Body of pancreas (tissue), 4 donors: ENCODE data around the gene HOXA13. TPM values are rescaled to one million over a fixed set of nuclear protein-coding genes. Genes with fewer than 3 reads are reported as not detected.

Experiments
- ATAC-seq: fragments of 150-250 bp; one replicate; pipeline ENCODE4 v1.9.1; 2016
- DNase-seq, 4 donors: peaks; one replicate each; pipeline ENCODE4 v3.0.0-alpha.2; 2019
- H3K27ac ChIP-seq, 4 donors: fragments of 200-600 bp; sonication (generic); 1 replicate in 3 of 4; 2 replicates in 1 of 4; pipeline versions ENCODE4 v1.5.1 to v1.6.1; 2016 to 2019; ENCODE audit warnings: mild to moderate bottlenecking in 1 of 4, mixed read lengths in 1 of 4, moderate library complexity in 1 of 4
- H3K27me3 ChIP-seq, 2 donors: fragments of 200-600 bp; sonication (generic); one replicate each; pipeline ENCODE4 v1.6.0; 2016; ENCODE audit warnings: mild to moderate bottlenecking in 1 of 2
- H3K36me3 ChIP-seq, 2 donors: fragments of 200-600 bp; sonication (generic); replicated peaks in 1 of 2; 2 replicates each; pipeline ENCODE4 v1.5.1; 2016; ENCODE audit warnings: low read depth in 2 of 2; ENCODE audit not compliant: insufficient read depth in 1 of 2
- H3K4me1 ChIP-seq: fragments of 200-600 bp; sonication (generic); one replicate; pipeline ENCODE4 v1.6.0; 2016
- H3K4me3 ChIP-seq, 2 donors: fragments of 200-600 bp; sonication (generic); 1 replicate in 1 of 2; 2 replicates in 1 of 2; pipeline ENCODE4 v1.5.1; 2016 to 2019
- H3K9me3 ChIP-seq, 3 donors: fragments of 200-600 bp; sonication (generic); 1 replicate in 2 of 3; 2 replicates in 1 of 3; pipeline ENCODE4 v1.5.1; 2016
- CTCF ChIP-seq, 7 experiments: fragments of 450-650 bp in 4 of 7; fragments of 200-600 bp in 3 of 7; sonication (generic) in 3 of 7; IDR thresholded peaks; one replicate each; pipeline ENCODE4 v1.5.1; 2016 to 2019; ENCODE audit warnings: antibody characterized with exemption in 7 of 7
- POLR2A ChIP-seq, 3 donors: fragments of 450-650 bp; IDR thresholded peaks; one replicate each; pipeline ENCODE4 v1.6.1; 2016; ENCODE audit warnings: antibody characterized with exemption in 3 of 3, mild to moderate bottlenecking in 2 of 3
- WGBS, 2 donors: methylation state at CpG; one replicate each; pipeline ENCODE4 v1.1.5; 2017; 5-methylcytosine and 5-hydroxymethylcytosine counted together
- intact Hi-C: fragments of 100-400 bp; cut with DNase I; formaldehyde crosslinking; loops from one replicate; pipeline ENCODE4 v1.15.1; 2023
- total RNA-seq, 2 donors: library from RNA; depleted of rRNA; stranded (reverse); fragments of >200 nt; gene quantifications; one replicate each; pipeline ENCODE4 v1.1.0, GENCODE V29; 2016

The HOXA13 gene
- total RNA-seq, 2 donors from 2014 or later: not detected

- 7% methylated on average over 34 to 48 of the region's 48 CpGs for WGBS, 2 donors
- peaks cover 36% of the 10 kb centered on the region for H3K4me1 ChIP-seq
These were observed 44.7 kb downstream of the HOXA13 start for GRCh38 chr7:27154901-27155815.

GRCh38 chr7:27154369-27154768 is 45.5 kb downstream of the HOXA13 start:
- no peak overlapping the region for H3K4me3 ChIP-seq
- intact Hi-C loops: no loop called here
- no peaks in the 10 kb centered on the region for H3K9me3 ChIP-seq
- H3K27me3 ChIP-seq: peaks cover 0 to 70% of the 10 kb centered on the region in 2 donors
- no peak for ATAC-seq
- H3K27ac ChIP-seq: no peak overlapping the region
- DNase-seq: peak in 2 of 4 donors; percentile 1 to 7
- WGBS, 2 donors: 26 to 28% methylated on average over 10 of the region's 10 CpGs
- TF ChIP-seq POLR2A (IDR thresholded peaks at IDR 0.05) (no peak), CTCF (IDR thresholded peaks at IDR 0.05) (no peak)
- no peaks in the 10 kb centered on the region for H3K36me3 ChIP-seq
- H3K4me1 ChIP-seq: peaks cover 32% of the 10 kb centered on the region

More at GRCh38 chr7:27154901-27155815, 44.7 kb downstream of the HOXA13 start:
- peaks cover 0 to 75% of the 10 kb centered on the region in 2 donors for H3K27me3 ChIP-seq
- no peak for ATAC-seq
- TF ChIP-seq CTCF (IDR thresholded peaks at IDR 0.05) (no peak), POLR2A (IDR thresholded peaks at IDR 0.05) (no peak)
- H3K27ac ChIP-seq: no peak overlapping the region
- intact Hi-C loops: no loop called here
- no peaks in the 10 kb centered on the region for H3K36me3 ChIP-seq
- H3K9me3 ChIP-seq: no peaks in the 10 kb centered on the region
- H3K4me3 ChIP-seq: no peak overlapping the region
- DNase-seq: peak in 2 of 4 donors; percentile 1 to 6

GRCh38 chr7:27153526-27153925 is 46.4 kb downstream of the HOXA13 start:
- no peak overlapping the region for H3K4me3 ChIP-seq
- peaks cover 34% of the 10 kb centered on the region for H3K4me1 ChIP-seq
- H3K9me3 ChIP-seq: no peaks in the 10 kb centered on the region
- no peak for DNase-seq
- TF ChIP-seq POLR2A (IDR thresholded peaks at IDR 0.05): no peak
- TF ChIP-seq CTCF (IDR thresholded peaks at IDR 0.05): no peak
- H3K27ac ChIP-seq: no peak overlapping the region
- ATAC-seq: no peak
- peaks cover 0 to 70% of the 10 kb centered on the region in 2 donors for H3K27me3 ChIP-seq
- 31 to 32% methylated on average over 3 of the region's 3 CpGs for WGBS, 2 donors
- intact Hi-C loops: no loop called here
- H3K36me3 ChIP-seq: no peaks in the 10 kb centered on the region

GRCh38 chr7:27152816-27153442 is 47.0 kb downstream of the HOXA13 start:
- no peak overlapping the region for H3K4me3 ChIP-seq
- no peak for ATAC-seq
- H3K4me1 ChIP-seq: peaks cover 40% of the 10 kb centered on the region
- DNase-seq: no peak
- H3K36me3 ChIP-seq: no peaks in the 10 kb centered on the region
- TF ChIP-seq CTCF (IDR thresholded peaks at IDR 0.05) (no peak), POLR2A (IDR thresholded peaks at IDR 0.05) (no peak)
- H3K9me3 ChIP-seq: no peaks in the 10 kb centered on the region
- intact Hi-C loops: no loop called here
- WGBS, 2 donors: 13 to 16% methylated on average over 14 to 22 of the region's 22 CpGs
- H3K27me3 ChIP-seq: peaks cover 0 to 71% of the 10 kb centered on the region in 2 donors
- H3K27ac ChIP-seq: no peak overlapping the region
